Natural killer cell (primary cell): ENCODE results near the gene GABBR1. TPM values are rescaled to one million over a fixed set of nuclear protein-coding genes. Genes with fewer than 3 reads are reported as not detected.
"Not testable (repeated sequence)": the region's sequence is repeated elsewhere in the genome, so short reads cannot be mapped to it uniquely, and the experiment has no call there.

Experiments used
- ATAC-seq, 3 donors: fragments of 150-1000 bp in 2 of 3; fragments of 200-7000 bp in 1 of 3; cut with Tn5 transposase; 1 replicate in 1 of 3; 2 replicates in 2 of 3; pipeline ENCODE4 v1.10.0; 2021; ENCODE audit warnings: mild to moderate bottlenecking in 2 of 3, moderate library complexity in 2 of 3
- DNase-seq, 2 donors: peaks; one replicate each; pipeline versions ENCODE4 v3.0.0 to v3.0.0-alpha.2; 2013 to 2021; ENCODE audit warnings: mixed read lengths in 1 of 2
- H3K27ac ChIP-seq: one replicate; pipeline ENCODE4 v1.5.1; 2013; ENCODE audit warnings: mild to moderate bottlenecking, low read length
- H3K27me3 ChIP-seq: one replicate; pipeline ENCODE4 v1.6.1; 2013; ENCODE audit warnings: low read length; ENCODE audit not compliant: control insufficient read depth, insufficient read depth
- H3K36me3 ChIP-seq: one replicate; pipeline ENCODE4 v1.6.1; 2013; ENCODE audit warnings: low read length; ENCODE audit not compliant: control insufficient read depth, insufficient read depth
- H3K4me1 ChIP-seq: one replicate; pipeline ENCODE4 v1.6.1; 2013; ENCODE audit warnings: low read length; ENCODE audit not compliant: control insufficient read depth, insufficient read depth
- H3K4me3 ChIP-seq: one replicate; pipeline ENCODE4 v1.5.1; 2013; ENCODE audit warnings: low read length
- H3K9me3 ChIP-seq: one replicate; pipeline ENCODE4 v1.6.1; 2013; ENCODE audit warnings: low read length; ENCODE audit not compliant: control insufficient read depth, insufficient read depth
- H3K27ac Mint-ChIP-seq, 2 donors: one replicate each; pipeline ENCODE4 v1.8.0; 2022; ENCODE audit warnings: mild to moderate bottlenecking in 2 of 2, mixed read lengths in 2 of 2, moderate library complexity in 1 of 2
- H3K27me3 Mint-ChIP-seq, 2 donors: one replicate each; pipeline ENCODE4 v1.8.0; 2022; ENCODE audit warnings: low read depth in 2 of 2, mixed read lengths in 2 of 2
- H3K36me3 Mint-ChIP-seq: one replicate; pipeline ENCODE4 v1.8.0; 2022; ENCODE audit warnings: mixed read lengths
- H3K4me1 Mint-ChIP-seq, 2 donors: one replicate each; pipeline ENCODE4 v1.8.0; 2022; ENCODE audit warnings: mixed read lengths in 2 of 2
- H3K4me3 Mint-ChIP-seq: one replicate; pipeline ENCODE4 v1.8.0; 2022; ENCODE audit warnings: mild to moderate bottlenecking, moderate library complexity, mixed read lengths
- H3K9me3 Mint-ChIP-seq, 2 donors: one replicate each; pipeline ENCODE4 v1.8.0; 2022; ENCODE audit warnings: mixed read lengths in 2 of 2
- CTCF ChIP-seq: fragments of 200-600 bp; IDR thresholded peaks from one replicate; pipeline ENCODE4 v1.8.0; 2022; ENCODE audit warnings: antibody characterized with exemption
- WGBS: methylation state at CpG from one replicate; pipeline ENCODE4 v1.1.7; 2013; ENCODE audit warnings: missing lambda C conversion rate; ENCODE audit not compliant: insufficient coverage; 5-methylcytosine and 5-hydroxymethylcytosine counted together
- intact Hi-C: fragments of 100-400 bp; cut with micrococcal nuclease; formaldehyde crosslinking; loops from one replicate; pipeline ENCODE4 v1.14.2; 2022
- total RNA-seq, 4 donors: library from RNA; stranded (reverse); fragments of 120-200 nt in 1 of 4; gene quantifications; one replicate each; pipeline versions ENCODE4 v1.2.3 to v1.2.4, GENCODE V29; 2013 to 2022

GABBR1 gene
- total RNA-seq, 3 donors from 2014 or later (not counting 1 experiment from before 2014, with no cell fraction given), result 7.6 to 12.8 (median 10.9) TPM

- no peaks in the 10 kb centered on the region for H3K36me3 ChIP-seq
- no peaks in the 10 kb centered on the region for H3K4me1 ChIP-seq
- WGBS, result 90% methylated on average over 3 of the region's 5 CpGs
- intact Hi-C loops, result no loop called here
- ATAC-seq, result no peak
- H3K27me3 Mint-ChIP-seq, result peaks cover 29 to 38% of the 10 kb centered on the region in 2 donors
- DNase-seq, result no peak
- no peaks in the 10 kb centered on the region for H3K9me3 Mint-ChIP-seq
- no peaks in the 10 kb centered on the region for H3K36me3 Mint-ChIP-seq
- H3K4me3 ChIP-seq, result no peak overlapping the region
- no peak overlapping the region for H3K27ac Mint-ChIP-seq
- no peaks in the 10 kb centered on the region for H3K4me1 Mint-ChIP-seq
- H3K27ac ChIP-seq, result no peak overlapping the region
- H3K9me3 ChIP-seq, result no peaks in the 10 kb centered on the region
- no peak for TF ChIP-seq CTCF
- H3K27me3 ChIP-seq, result peaks cover 2% of the 10 kb centered on the region
- H3K4me3 Mint-ChIP-seq, result no peak overlapping the region
Observed at GRCh38 chr6:29663300-29664042, 30.5 kb upstream of the GABBR1 start.

GRCh38 chr6:29661502-29662141 is 28.6 kb upstream of the GABBR1 start:
- WGBS, result 56% methylated on average over 13 of the region's 14 CpGs
- H3K4me3 Mint-ChIP-seq, H3K4me3 ChIP-seq, H3K4me1 Mint-ChIP-seq, intact Hi-C loops, H3K27ac ChIP-seq, H3K36me3 ChIP-seq, ATAC-seq, H3K4me1 ChIP-seq, H3K27ac Mint-ChIP-seq, H3K9me3 ChIP-seq, H3K27me3 ChIP-seq, DNase-seq, H3K9me3 Mint-ChIP-seq, H3K36me3 Mint-ChIP-seq: not testable (repeated sequence)
- peaks cover 23 to 34% of the 10 kb centered on the region in 2 donors for H3K27me3 Mint-ChIP-seq

GRCh38 chr6:29661071-29661470 is 28.1 kb upstream of the GABBR1 start:
- DNase-seq (no peak), ATAC-seq (no peak)
- Histone ChIP-seq H3K4me1 (no peaks in the 10 kb centered on the region), H3K27me3 (peaks cover 2% of the 10 kb centered on the region), H3K36me3 (no peaks in the 10 kb centered on the region), H3K9me3 (no peaks in the 10 kb centered on the region), H3K4me3 (no peak overlapping the region), H3K27ac (no peak overlapping the region)
- H3K36me3 Mint-ChIP-seq, result no peaks in the 10 kb centered on the region
- TF ChIP-seq CTCF, result no peak
- no peaks in the 10 kb centered on the region for H3K4me1 Mint-ChIP-seq
- H3K9me3 Mint-ChIP-seq, result no peaks in the 10 kb centered on the region
- H3K27me3 Mint-ChIP-seq, result peaks cover 23 to 36% of the 10 kb centered on the region in 2 donors
- no peak overlapping the region for H3K4me3 Mint-ChIP-seq
- no peak overlapping the region for H3K27ac Mint-ChIP-seq
- intact Hi-C loops, result no loop called here
- WGBS, result 94% methylated on average over 3 of the region's 3 CpGs

- H3K4me3 Mint-ChIP-seq, result no peak within 1 kb of the TSS
- H3K36me3 ChIP-seq, result no peaks in the 10 kb centered on the region
- no peak for TF ChIP-seq CTCF
- H3K9me3 Mint-ChIP-seq, result no peaks in the 10 kb centered on the region
- no peaks in the 10 kb centered on the region for H3K9me3 ChIP-seq
- no peaks in the 10 kb centered on the region for H3K36me3 Mint-ChIP-seq
- H3K27me3 Mint-ChIP-seq, result peaks cover 23 to 31% of the 10 kb centered on the region in 2 donors
- H3K4me1 Mint-ChIP-seq, result peaks cover under 1 to 1% of the 10 kb centered on the region in 2 donors
- peaks cover 2% of the 10 kb centered on the region for H3K27me3 ChIP-seq
- ATAC-seq, result no peak
- H3K4me3 ChIP-seq, result no peak within 1 kb of the TSS
- H3K27ac Mint-ChIP-seq, result no peak within 1 kb of the TSS
- no peaks in the 10 kb centered on the region for H3K4me1 ChIP-seq
- intact Hi-C loops, result no loop called here
- 94% methylated on average over 4 of the region's 4 CpGs for WGBS
- no peak within 1 kb of the TSS for H3K27ac ChIP-seq
- no peak for DNase-seq
Observed at GRCh38 chr6:29656798-29657197, 23.8 kb upstream of the GABBR1 start, which contains the start of gene MOG. Gene MOG (plus strand): TSS chr6:29657092. CDS start chr6:29657210, 118 bp downstream.
